MCF 10A (cell line): Measurements from ENCODE around the gene CLPX. TPM values are rescaled to one million over a fixed set of nuclear protein-coding genes. Genes with fewer than 3 reads are reported as not detected.

ENCODE experiments used
- BruUV-seq: library from RNA; stranded (reverse); fragments of 400-500 nt; replicated peaks from 2 replicates; lab custom pipeline; 2021; lab: Mats Ljungman, UMichigan
- CTCF ChIA-PET: fragments of 300-600 bp; sonication (Branson Sonifier 250); formaldehyde crosslinking; extraction: SDS; loops from one replicate; lab custom pipeline; 2021; ENCODE audit warnings: antibody characterized with exemption, inconsistent platforms; lab: Yijun Ruan, JAX
- POLR2A ChIA-PET: fragments of 300-600, 350-650 bp; sonication (Branson Sonifier 250); formaldehyde crosslinking; extraction: SDS; loops from one replicate; lab custom pipeline; 2020; ENCODE audit warnings: antibody characterized with exemption, inconsistent platforms; lab: Yijun Ruan, JAX
- DNase-seq: peaks from one replicate; pipeline ENCODE4 v3.0.0-alpha.2; 2018; ENCODE audit not compliant: unreplicated experiment
- H3K27ac Mint-ChIP-seq: one replicate; pipeline ENCODE4 v1.8.0; 2022; ENCODE audit warnings: mild to moderate bottlenecking, low read depth, mixed read lengths; ENCODE audit not compliant: unreplicated experiment
- H3K27me3 Mint-ChIP-seq: one replicate; pipeline ENCODE4 v1.8.0; 2022; ENCODE audit warnings: mixed read lengths; ENCODE audit not compliant: insufficient read depth, unreplicated experiment
- H3K36me3 Mint-ChIP-seq: one replicate; pipeline ENCODE4 v1.8.0; 2022; ENCODE audit warnings: mild to moderate bottlenecking, moderate library complexity, mixed read lengths; ENCODE audit not compliant: insufficient read depth, unreplicated experiment
- H3K4me1 Mint-ChIP-seq: one replicate; pipeline ENCODE4 v1.8.0; 2022; ENCODE audit warnings: mixed read lengths; ENCODE audit not compliant: insufficient read depth, unreplicated experiment
- H3K4me3 Mint-ChIP-seq: one replicate; pipeline ENCODE4 v1.8.0; 2022; ENCODE audit warnings: mild to moderate bottlenecking, moderate library complexity, mixed read lengths; ENCODE audit not compliant: unreplicated experiment
- H3K9me3 Mint-ChIP-seq: one replicate; pipeline ENCODE4 v1.8.0; 2022; ENCODE audit warnings: mixed read lengths; ENCODE audit not compliant: unreplicated experiment
- CTCF ChIP-seq: fragments of 200-600 bp; IDR thresholded peaks from one replicate; pipeline ENCODE4 v1.8.0; 2022; ENCODE audit warnings: antibody characterized with exemption, mild to moderate bottlenecking; ENCODE audit not compliant: unreplicated experiment
- intact Hi-C: fragments of 100-400 bp; cut with micrococcal nuclease; formaldehyde crosslinking; loops from 2 replicates; pipeline ENCODE4 v1.14.1; 2022
- total RNA-seq: library from RNA; stranded (reverse); gene quantifications from 2 replicates; pipeline ENCODE4 v1.2.3, GENCODE V29; 2022

Gene CLPX
- total RNA-seq, 1 experiment from 2014 or later: 48.9 TPM

DNA sequence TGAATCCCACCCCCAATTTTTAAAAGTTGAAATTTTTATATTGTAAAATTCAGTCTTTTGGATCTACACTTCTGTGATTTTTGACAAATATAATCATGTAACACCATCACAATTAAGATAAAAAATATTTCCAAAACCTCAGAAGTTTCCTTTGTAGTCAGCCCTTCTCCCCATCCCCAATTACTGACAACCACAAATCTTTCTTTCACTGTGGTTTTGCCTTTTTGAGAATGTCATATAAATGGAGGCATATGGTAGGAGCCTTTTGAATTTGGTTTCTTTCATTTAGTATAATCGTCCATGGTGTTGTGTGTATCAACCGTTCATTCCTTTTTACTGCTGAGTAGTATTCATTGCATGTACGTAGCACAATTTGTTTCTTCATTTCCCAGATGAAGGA lies 34.0 kb upstream of the CLPX start:
- H3K9me3 Mint-ChIP-seq: no peaks in the 10 kb centered on the region
- no peak for TF ChIP-seq CTCF
- DNase-seq: no peak
- H3K4me1 Mint-ChIP-seq: no peaks in the 10 kb centered on the region
- no peak overlapping the region for H3K27ac Mint-ChIP-seq
- BruUV-seq: no TSS peak
- intact Hi-C loops: no loop called here
- H3K4me3 Mint-ChIP-seq: no peak overlapping the region
- POLR2A ChIA-PET: no interaction called here
- no peaks in the 10 kb centered on the region for H3K36me3 Mint-ChIP-seq
- CTCF ChIA-PET: no interaction called here
- H3K27me3 Mint-ChIP-seq: no peaks in the 10 kb centered on the region

GRCh38 chr15:65217526-65218482 lies 32.7 kb upstream of the CLPX start:
- no peaks in the 10 kb centered on the region for H3K36me3 Mint-ChIP-seq
- CTCF ChIA-PET: interaction anchor here (0.6 to 1.5 kb wide), 3 partner anchors 10 to 167 kb away, joined by 3 to 5 read pairs (median 4); no protein-coding TSS in a partner anchor
- no peak overlapping the region for H3K4me3 Mint-ChIP-seq
- DNase-seq: no peak
- POLR2A ChIA-PET: no interaction called here
- TF ChIP-seq CTCF: no peak
- no peaks in the 10 kb centered on the region for H3K9me3 Mint-ChIP-seq
- no peaks in the 10 kb centered on the region for H3K27me3 Mint-ChIP-seq
- H3K27ac Mint-ChIP-seq: no peak overlapping the region
- intact Hi-C loops: no loop called here
- no peaks in the 10 kb centered on the region for H3K4me1 Mint-ChIP-seq
- BruUV-seq: no TSS peak

DNA sequence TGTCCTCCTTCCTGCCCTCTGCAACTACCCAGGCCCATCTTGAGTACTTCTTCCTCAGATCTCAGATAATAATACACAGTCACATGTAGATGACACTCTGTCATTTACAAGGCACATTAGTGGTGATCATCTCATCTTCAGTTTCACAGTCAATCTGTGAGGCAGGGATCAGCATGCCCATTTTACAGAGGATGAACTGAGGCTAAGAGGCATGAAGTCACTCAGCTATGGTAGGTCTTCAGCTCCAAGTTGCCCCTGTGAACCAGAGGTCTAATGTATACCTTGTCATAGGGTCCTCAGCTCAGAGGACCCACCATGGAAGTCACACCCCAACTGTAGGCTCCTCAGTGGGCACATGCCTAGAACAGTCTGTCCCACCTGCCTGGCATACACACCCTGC lies 30.4 kb upstream of the CLPX start:
- intact Hi-C loops: no loop called here
- H3K27ac Mint-ChIP-seq: no peak overlapping the region
- H3K27me3 Mint-ChIP-seq: no peaks in the 10 kb centered on the region
- H3K9me3 Mint-ChIP-seq: no peaks in the 10 kb centered on the region
- POLR2A ChIA-PET: no interaction called here
- H3K36me3 Mint-ChIP-seq: no peaks in the 10 kb centered on the region
- no peak for TF ChIP-seq CTCF
- H3K4me1 Mint-ChIP-seq: no peaks in the 10 kb centered on the region
- DNase-seq: no peak
- BruUV-seq: no TSS peak
- no peak overlapping the region for H3K4me3 Mint-ChIP-seq
- CTCF ChIA-PET: interaction anchor here (0.6 kb wide), 1 partner anchor 56 kb away, joined by 3 read pairs; no protein-coding TSS in a partner anchor

DNA sequence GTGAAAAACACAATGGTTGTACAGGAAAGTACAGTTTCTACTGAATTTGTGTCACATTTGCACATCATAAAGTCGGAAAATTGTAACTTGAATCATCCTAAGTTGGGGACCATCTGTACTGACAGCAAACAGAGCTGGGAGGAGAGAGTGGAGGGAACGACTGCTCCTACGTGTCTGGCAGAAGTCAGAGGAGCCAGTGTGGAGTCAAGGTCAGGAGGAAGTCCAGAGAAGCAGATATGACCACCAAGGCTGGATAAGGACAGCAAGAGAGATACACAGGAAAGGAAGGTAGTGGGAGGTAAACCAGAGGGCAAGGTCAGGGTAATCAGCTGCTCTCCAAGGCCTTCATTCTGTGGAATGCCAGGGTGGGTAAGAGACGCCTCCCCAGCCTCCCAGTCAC lies 28.9 kb upstream of the CLPX start:
- H3K9me3 Mint-ChIP-seq: no peaks in the 10 kb centered on the region
- intact Hi-C loops: no loop called here
- POLR2A ChIA-PET: no interaction called here
- TF ChIP-seq CTCF: no peak
- H3K27ac Mint-ChIP-seq: no peak overlapping the region
- H3K27me3 Mint-ChIP-seq: no peaks in the 10 kb centered on the region
- no peak overlapping the region for H3K4me3 Mint-ChIP-seq
- no peaks in the 10 kb centered on the region for H3K36me3 Mint-ChIP-seq
- H3K4me1 Mint-ChIP-seq: no peaks in the 10 kb centered on the region
- no TSS peak for BruUV-seq
- CTCF ChIA-PET: interaction anchor here (0.6 kb wide), 1 partner anchor 1017 kb away, joined by 3 read pairs; no protein-coding TSS in a partner anchor
- DNase-seq: no peak
